Adrenal gland (tissue), 12 donors: ENCODE results near the gene ARHGAP10. TPM values are rescaled to one million over a fixed set of nuclear protein-coding genes. Genes with fewer than 3 reads are reported as not detected.

Source experiments
- DNase-seq, 7 donors: peaks; one replicate each; pipeline ENCODE4 v3.0.0-alpha.2; 2019 to 2020
- H3K27ac ChIP-seq, 5 donors: fragments of 200-600 bp; sonication (generic) in 4 of 5; 1 replicate in 3 of 5; 2 replicates in 2 of 5; pipeline versions ENCODE4 v1.5.1 to v1.8.0; 2016 to 2020; ENCODE audit warnings: mild to moderate bottlenecking in 1 of 5
- H3K27me3 ChIP-seq: fragments of 200-600 bp; 2 replicates; pipeline ENCODE4 v1.8.0; 2021
- H3K36me3 ChIP-seq, 2 donors: fragments of 200-600 bp; replicated peaks in 1 of 2; 1 replicate in 1 of 2; 2 replicates in 1 of 2; pipeline versions ENCODE4 v1.5.1 to v1.8.0; 2018 to 2022
- H3K4me1 ChIP-seq, 2 donors: fragments of 200-600 bp; replicated peaks in 1 of 2; 1 replicate in 1 of 2; 2 replicates in 1 of 2; pipeline versions ENCODE4 v1.5.1 to v1.8.0; 2018 to 2021
- H3K4me3 ChIP-seq, 4 donors: fragments of 200-600 bp; sonication (generic) in 3 of 4; one replicate each; pipeline ENCODE4 v1.5.1; 2016 to 2018
- H3K9me3 ChIP-seq, 3 donors: fragments of 200-600 bp; sonication (generic) in 1 of 3; replicated peaks in 1 of 3; 1 replicate in 2 of 3; 2 replicates in 1 of 3; pipeline versions ENCODE4 v1.5.1 to v1.8.0; 2016 to 2021
- POLR2A ChIP-seq, 2 donors: fragments of 450-650 bp; IDR thresholded peaks; one replicate each; pipeline ENCODE4 v1.6.1; 2017; ENCODE audit warnings: antibody characterized with exemption in 2 of 2, mild to moderate bottlenecking in 2 of 2, moderate library complexity in 1 of 2
- WGBS, 4 donors: extraction: QIAGEN DNeasy Blood & Tissue Kit in 2 of 4; methylation state at CpG; one replicate each; pipeline versions ENCODE4 v1.1.5 to v1.1.7; 2013 to 2017; 5-methylcytosine and 5-hydroxymethylcytosine counted together
- intact Hi-C, 2 donors: fragments of 100-400 bp; cut with DNase I; formaldehyde crosslinking; loops; one replicate each; pipeline versions ENCODE4 v1.14.1 to v1.15.0; 2022 to 2023
- polyA plus RNA-seq, 3 donors: library from polyadenylated mRNA; stranded (reverse); fragments of 200-250 nt in 2 of 3; fragments of 350-450 nt in 1 of 3; fragmentation: Illumina TruSeq in 1 of 3; extraction: RNeasy Lipid Tissue Mini Kit (QIAGEN cat#74804) in 1 of 3; gene quantifications; one replicate each; pipeline ENCODE4 v1.2.3, GENCODE V29; 2013 to 2014
- total RNA-seq, 9 donors: library from RNA; depleted of rRNA in 4 of 9; stranded (reverse); fragments of >200 nt in 4 of 9; fragments of 120-200 nt in 1 of 9; fragmentation: NEBNext Ultra II Directional in 1 of 9; extraction: Animal tissue kit (Norgen Biotek cat#: 25700) in 1 of 9; gene quantifications; one replicate each; pipeline versions ENCODE4 v1.1.0 to v1.2.4, GENCODE V29; 2013 to 2023
- TF ChIP-seq, protein P1 (sequence below), 6 experiments: fragments of 450-650 bp in 4 of 6; fragments of 200-600 bp in 2 of 6; sonication (generic) in 1 of 6; IDR thresholded peaks; 1 replicate in 5 of 6; 2 replicates in 1 of 6; pipeline versions ENCODE4 v1.5.1 to v1.8.0; 2016 to 2021; ENCODE audit warnings: antibody characterized with exemption in 6 of 6, mild to moderate bottlenecking in 2 of 6, moderate library complexity in 1 of 6
- donor health status: healthy with polysubstance abuse.
- donor health status: Bipolar disorder and iron deficiency.
- donor health status: DM: yes; HTN: yes; CAD: no.
- donor health status: DM: no; HTN: no; CAD: no.
- donor health status: DM: no; HTN: no; CAD: no.
- donor health status: DM: yes; HTN: yes; CAD: no.

ARHGAP10 gene
- total and polyA plus RNA-seq, 12 donors, result 7.0 to 40.8 (median 22.1) TPM

DNA sequence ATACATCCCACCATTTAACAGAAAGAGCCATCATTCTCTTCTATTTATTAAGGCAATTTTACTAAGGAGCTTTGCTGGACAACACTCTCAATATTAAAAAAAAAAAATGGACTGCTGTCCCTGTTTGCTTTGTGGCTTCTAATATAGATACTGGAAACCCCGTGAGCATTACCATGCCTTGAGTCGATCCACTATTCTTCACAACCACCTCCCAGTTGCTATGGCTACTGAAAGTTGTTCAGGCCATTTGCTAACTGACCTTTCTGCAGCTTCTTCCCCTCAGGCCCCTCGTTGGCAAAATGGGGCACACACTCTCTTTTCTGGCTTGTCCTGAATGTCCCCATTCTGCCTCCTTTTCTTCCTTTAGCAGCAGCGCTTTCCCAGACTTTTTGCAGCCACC lies 369.9 kb downstream of the ARHGAP10 start:
- no peak overlapping the region for H3K27ac ChIP-seq
- TF ChIP-seq, protein P1, sequence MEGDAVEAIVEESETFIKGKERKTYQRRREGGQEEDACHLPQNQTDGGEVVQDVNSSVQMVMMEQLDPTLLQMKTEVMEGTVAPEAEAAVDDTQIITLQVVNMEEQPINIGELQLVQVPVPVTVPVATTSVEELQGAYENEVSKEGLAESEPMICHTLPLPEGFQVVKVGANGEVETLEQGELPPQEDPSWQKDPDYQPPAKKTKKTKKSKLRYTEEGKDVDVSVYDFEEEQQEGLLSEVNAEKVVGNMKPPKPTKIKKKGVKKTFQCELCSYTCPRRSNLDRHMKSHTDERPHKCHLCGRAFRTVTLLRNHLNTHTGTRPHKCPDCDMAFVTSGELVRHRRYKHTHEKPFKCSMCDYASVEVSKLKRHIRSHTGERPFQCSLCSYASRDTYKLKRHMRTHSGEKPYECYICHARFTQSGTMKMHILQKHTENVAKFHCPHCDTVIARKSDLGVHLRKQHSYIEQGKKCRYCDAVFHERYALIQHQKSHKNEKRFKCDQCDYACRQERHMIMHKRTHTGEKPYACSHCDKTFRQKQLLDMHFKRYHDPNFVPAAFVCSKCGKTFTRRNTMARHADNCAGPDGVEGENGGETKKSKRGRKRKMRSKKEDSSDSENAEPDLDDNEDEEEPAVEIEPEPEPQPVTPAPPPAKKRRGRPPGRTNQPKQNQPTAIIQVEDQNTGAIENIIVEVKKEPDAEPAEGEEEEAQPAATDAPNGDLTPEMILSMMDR (IDR thresholded peaks at IDR 0.05), result no peak
- no peak for TF ChIP-seq POLR2A (IDR thresholded peaks at IDR 0.05)
- no peak for DNase-seq
- WGBS, 4 donors, result 58 to 71% (median 70%) methylated on average over 4 of the region's 4 CpGs
- H3K27me3 ChIP-seq, result no peaks in the 10 kb centered on the region
- no peaks in the 10 kb centered on the region for H3K4me1 ChIP-seq
- intact Hi-C loops, result no loop called here
- H3K4me3 ChIP-seq, result no peak overlapping the region
- H3K36me3 ChIP-seq, result no peaks in the 10 kb centered on the region
- H3K9me3 ChIP-seq, result no peaks in the 10 kb centered on the region

DNA sequence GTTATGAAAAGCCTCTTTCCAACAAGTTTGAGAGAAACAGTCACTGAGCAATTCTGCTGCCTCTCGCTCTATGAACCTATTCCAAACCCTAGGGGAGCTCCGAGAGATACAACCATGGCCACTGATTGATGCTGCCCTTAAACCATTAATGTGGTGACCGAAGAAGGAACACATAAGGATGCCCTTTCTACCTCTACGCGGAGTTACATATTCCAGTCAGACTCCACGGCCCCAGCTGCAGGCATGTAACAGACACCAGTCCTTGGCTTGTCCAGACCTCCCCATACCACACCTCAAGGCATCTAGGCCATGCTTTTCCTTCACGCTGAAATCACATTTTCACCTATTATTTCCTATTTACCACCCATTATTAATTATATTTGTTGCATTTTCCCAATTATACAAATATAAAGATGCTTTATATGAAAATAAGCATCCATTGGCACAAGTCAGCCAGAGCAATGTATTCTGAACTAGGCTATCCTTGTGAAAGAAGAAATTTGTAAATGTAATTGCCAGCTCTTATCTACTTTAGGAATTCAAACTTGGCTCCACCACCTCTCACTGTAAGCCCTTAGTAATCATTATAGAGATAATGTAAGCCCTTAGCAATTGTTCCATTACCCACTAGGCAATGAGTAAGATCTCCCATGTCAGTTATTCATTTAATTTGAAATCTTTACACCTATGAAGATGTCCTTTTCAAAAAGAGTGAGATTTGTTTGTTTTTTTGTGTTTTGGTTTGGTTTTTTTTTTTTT lies 371.9 kb downstream of the ARHGAP10 start:
- Histone ChIP-seq H3K36me3 (no peaks in the 10 kb centered on the region), H3K9me3 (no peaks in the 10 kb centered on the region), H3K4me1 (no peaks in the 10 kb centered on the region), H3K27ac (no peak overlapping the region), H3K27me3 (no peaks in the 10 kb centered on the region), H3K4me3 (no peak overlapping the region)
- intact Hi-C loops, result no loop called here
- DNase-seq, result no peak
- no peak for TF ChIP-seq POLR2A (IDR thresholded peaks at IDR 0.05)
- TF ChIP-seq, protein P1 (IDR thresholded peaks at IDR 0.05), result no peak
- 92 to 96% (median 94%) methylated on average over 7 of the region's 7 CpGs for WGBS, 4 donors

DNA sequence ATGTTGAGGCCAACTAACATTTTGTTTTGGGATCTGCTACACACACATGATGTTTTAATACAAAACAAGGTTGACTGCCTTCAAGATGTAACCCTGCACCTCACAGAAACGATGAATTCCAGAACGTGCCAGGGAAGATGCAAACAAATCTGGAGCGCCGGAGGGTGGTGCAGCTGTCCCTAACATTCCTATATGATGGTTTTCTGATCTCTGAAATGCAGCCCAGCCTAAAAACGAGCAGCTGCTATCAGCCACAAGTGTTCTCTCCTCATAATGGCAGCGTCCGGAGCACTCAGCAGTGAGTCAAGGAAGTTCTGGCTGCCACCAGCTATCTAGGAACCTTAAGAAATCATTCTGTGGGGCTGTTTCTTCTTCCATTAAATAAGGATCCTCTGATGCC lies 376.9 kb downstream of the ARHGAP10 start:
- TF ChIP-seq, protein P1 (IDR thresholded peaks at IDR 0.05), result no peak
- TF ChIP-seq POLR2A (IDR thresholded peaks at IDR 0.05), result no peak
- Histone ChIP-seq H3K27ac (no peak overlapping the region), H3K4me3 (no peak overlapping the region), H3K4me1 (no peaks in the 10 kb centered on the region), H3K36me3 (no peaks in the 10 kb centered on the region), H3K27me3 (no peaks in the 10 kb centered on the region), H3K9me3 (no peaks in the 10 kb centered on the region)
- WGBS, 4 donors, result 84 to 98% (median 91%) methylated on average over 5 to 7 of the region's 7 CpGs
- intact Hi-C loops, result no loop called here
- no peak for DNase-seq

DNA sequence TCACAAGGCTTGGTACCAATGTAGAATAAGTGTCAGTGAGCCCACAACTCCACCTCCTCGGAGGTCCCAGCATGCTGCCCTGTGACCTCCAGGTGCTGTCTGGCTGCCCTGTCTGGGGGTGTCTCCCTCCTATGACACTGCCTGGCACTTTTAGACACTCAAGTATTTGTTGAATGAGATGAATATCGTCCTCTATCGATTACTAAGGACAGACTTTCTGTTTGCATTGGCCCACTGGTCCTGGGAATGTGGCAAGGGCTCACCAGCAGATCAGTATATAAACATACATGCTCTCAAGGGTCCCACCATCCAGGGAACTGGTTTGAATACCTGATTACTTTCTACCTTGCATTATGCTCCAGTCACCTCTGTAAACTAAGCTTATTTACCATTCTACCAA lies 377.3 kb downstream of the ARHGAP10 start:
- H3K4me1 ChIP-seq, result no peaks in the 10 kb centered on the region
- WGBS, 4 donors, result 85 to 97% (median 89%) methylated on average over 3 of the region's 3 CpGs
- H3K4me3 ChIP-seq, result no peak overlapping the region
- intact Hi-C loops, result no loop called here
- no peak for DNase-seq
- no peak for TF ChIP-seq POLR2A (IDR thresholded peaks at IDR 0.05)
- TF ChIP-seq, protein P1 (IDR thresholded peaks at IDR 0.05), result no peak
- H3K27me3 ChIP-seq, result no peaks in the 10 kb centered on the region
- H3K36me3 ChIP-seq, result no peaks in the 10 kb centered on the region
- H3K9me3 ChIP-seq, result no peaks in the 10 kb centered on the region
- H3K27ac ChIP-seq, result no peak overlapping the region
